ENCODE measurements around the gene CHAC2. TPM values are rescaled to one million over a fixed set of nuclear protein-coding genes. Genes with fewer than 3 reads are reported as not detected.
A peak's percentile ranks its signal among the peaks of the same experiment; 100 is the strongest.

CHAC2 gene
- total RNA-seq, 4 donors from 2014 or later: 1.6 to 3.6 (median 2.1) TPM

DNA sequence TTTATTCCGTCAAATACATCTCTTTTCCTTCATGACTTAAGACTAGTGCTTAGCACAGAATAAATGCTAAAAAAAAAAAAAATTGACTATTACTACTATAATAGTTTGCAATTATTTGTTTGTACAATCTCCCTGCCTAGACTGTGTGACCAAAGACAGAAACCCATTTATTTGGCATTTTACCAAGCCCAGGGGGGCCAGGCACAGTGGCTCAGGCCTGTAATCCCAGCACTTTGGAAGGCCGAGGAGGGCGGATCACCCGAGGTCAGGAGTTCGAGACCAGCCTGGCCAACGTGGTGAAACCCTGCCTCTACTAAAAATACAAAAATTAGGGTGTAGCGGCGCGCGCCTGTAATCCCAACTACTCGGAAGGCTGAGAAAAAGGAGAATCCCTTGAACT lies 17.8 kb downstream of the CHAC2 start:
- no peaks in the 10 kb centered on the region for H3K9me3 ChIP-seq
- no peak for ATAC-seq
- H3K4me1 ChIP-seq: peaks cover 3 to 71% (median 18%) of the 10 kb centered on the region in 3 donors
- no peaks in the 10 kb centered on the region for H3K27me3 ChIP-seq
- no peak for TF ChIP-seq POLR2AphosphoS5 (IDR thresholded peaks at IDR 0.05)
- TF ChIP-seq POLR2A (IDR thresholded peaks at IDR 0.05): no peak
- TF ChIP-seq, protein P1, sequence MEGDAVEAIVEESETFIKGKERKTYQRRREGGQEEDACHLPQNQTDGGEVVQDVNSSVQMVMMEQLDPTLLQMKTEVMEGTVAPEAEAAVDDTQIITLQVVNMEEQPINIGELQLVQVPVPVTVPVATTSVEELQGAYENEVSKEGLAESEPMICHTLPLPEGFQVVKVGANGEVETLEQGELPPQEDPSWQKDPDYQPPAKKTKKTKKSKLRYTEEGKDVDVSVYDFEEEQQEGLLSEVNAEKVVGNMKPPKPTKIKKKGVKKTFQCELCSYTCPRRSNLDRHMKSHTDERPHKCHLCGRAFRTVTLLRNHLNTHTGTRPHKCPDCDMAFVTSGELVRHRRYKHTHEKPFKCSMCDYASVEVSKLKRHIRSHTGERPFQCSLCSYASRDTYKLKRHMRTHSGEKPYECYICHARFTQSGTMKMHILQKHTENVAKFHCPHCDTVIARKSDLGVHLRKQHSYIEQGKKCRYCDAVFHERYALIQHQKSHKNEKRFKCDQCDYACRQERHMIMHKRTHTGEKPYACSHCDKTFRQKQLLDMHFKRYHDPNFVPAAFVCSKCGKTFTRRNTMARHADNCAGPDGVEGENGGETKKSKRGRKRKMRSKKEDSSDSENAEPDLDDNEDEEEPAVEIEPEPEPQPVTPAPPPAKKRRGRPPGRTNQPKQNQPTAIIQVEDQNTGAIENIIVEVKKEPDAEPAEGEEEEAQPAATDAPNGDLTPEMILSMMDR (IDR thresholded peaks at IDR 0.05): no peak
- TF ChIP-seq EP300 (IDR thresholded peaks at IDR 0.05): no peak
- no peak overlapping the region for H3K27ac ChIP-seq
- WGBS, 2 donors (ENCODE audit: low coverage in 1 of 2): 61 to 70% methylated on average over 7 to 10 of the region's 11 CpGs
- H3K36me3 ChIP-seq: peaks cover 0 to 4% of the 10 kb centered on the region in 2 donors
- peak overlapping the region; percentile 71 to 81 for H3K4me3 ChIP-seq

DNA sequence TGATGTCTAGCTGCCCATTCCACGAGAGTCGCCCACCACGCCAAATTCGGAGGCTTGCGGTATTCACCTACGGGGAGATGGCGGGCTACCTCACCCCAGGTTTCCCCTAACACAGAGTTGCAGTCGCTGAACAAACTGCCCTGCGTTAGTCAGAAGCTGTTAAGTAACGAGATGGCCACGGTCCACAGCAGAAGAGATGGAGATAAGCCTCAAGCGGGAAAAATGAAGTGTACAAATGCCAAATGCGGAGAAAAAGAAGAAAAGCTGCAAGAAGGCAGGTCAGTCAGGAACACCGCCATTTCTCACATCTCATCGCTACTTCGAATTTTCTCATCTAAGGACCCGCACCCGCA lies 18.7 kb downstream of the CHAC2 start:
- TF ChIP-seq, protein P1 (IDR thresholded peaks at IDR 0.05): no peak
- TF ChIP-seq POLR2AphosphoS5 (IDR thresholded peaks at IDR 0.05) (no peak), EP300 (IDR thresholded peaks at IDR 0.05) (no peak), POLR2A (IDR thresholded peaks at IDR 0.05) (no peak)
- Histone ChIP-seq H3K36me3 (peaks cover 0 to 1% of the 10 kb centered on the region in 2 donors), H3K27ac (peak overlapping the region; percentile 36 to 90 (median 87)), H3K4me3 (peak overlapping the region; percentile 71 to 81), H3K4me1 (peaks cover 3 to 71% (median 18%) of the 10 kb centered on the region in 3 donors), H3K9me3 (no peaks in the 10 kb centered on the region), H3K27me3 (no peaks in the 10 kb centered on the region)
- 1 to 2% methylated on average over 8 to 16 of the region's 18 CpGs for WGBS, 2 donors (ENCODE audit: low coverage in 1 of 2)
- peak; percentile 46 for ATAC-seq

DNA sequence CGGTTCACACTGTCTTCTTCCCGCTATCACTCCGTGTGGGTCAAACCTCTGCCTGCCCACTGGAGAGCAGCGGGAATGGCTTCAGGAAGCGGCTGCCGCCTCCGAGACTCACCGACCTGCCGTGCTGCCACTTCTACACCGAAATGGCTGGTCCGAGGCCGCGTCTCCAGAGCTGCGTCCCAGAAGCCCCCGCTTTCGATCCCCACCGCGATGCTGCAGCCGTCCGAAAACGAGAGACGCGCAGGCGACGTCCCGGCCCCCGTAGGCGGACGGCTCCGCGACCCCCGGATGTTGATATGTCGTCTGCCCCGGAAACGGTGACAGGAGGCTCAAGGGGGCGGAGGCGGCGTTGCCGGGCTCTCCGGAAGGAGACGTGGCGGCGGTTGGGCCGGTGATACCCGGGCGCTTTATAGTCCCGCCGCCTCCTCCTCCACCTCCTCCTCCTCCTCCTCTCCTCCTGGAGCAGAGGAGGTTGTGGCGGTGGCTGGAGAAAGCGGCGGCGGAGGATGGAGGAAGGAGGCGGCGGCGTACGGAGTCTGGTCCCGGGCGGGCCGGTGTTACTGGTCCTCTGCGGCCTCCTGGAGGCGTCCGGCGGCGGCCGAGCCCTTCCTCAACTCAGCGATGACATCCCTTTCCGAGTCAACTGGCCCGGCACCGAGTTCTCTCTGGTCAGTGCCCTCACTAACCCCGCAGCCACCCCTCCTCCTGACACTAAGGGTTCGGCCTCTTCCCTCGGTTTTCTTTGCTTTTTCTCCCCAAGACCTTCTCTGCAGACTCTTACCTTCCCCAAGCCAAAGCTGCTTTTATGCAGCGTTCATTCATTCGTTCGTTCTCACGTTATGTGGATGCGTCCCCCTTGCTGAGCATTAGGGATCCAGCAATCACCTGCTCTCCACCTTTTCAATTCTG lies 19.4 kb downstream of the CHAC2 start, which contains the start of the genes ASB3 and ERLEC1:
TSS of gene ASB3 (minus strand) at position 249 of the 909 bp plus-strand sequence. CDS start 21,381 bp downstream, outside the sequence.
TSS of gene ERLEC1 (plus strand) at position 340 of the 909 bp plus-strand sequence. CDS start at position 507, 167 bp downstream.
- Histone ChIP-seq H3K4me1 (peaks cover 3 to 66% (median 18%) of the 10 kb centered on the region in 3 donors), H3K36me3 (no peaks in the 10 kb centered on the region), H3K9me3 (no peaks in the 10 kb centered on the region), H3K4me3 (peak within 1 kb of the TSS; percentile 71 to 81), H3K27me3 (no peaks in the 10 kb centered on the region), H3K27ac (peak within 1 kb of the TSS; percentile 36 to 90 (median 87))
- peak; percentile 95 for ATAC-seq
- 0% methylated on average over 14 of the region's 77 CpGs; no CpG with 5 or more reads in 1 of the 2 donors for WGBS, 2 donors (ENCODE audit: low coverage in 1 of 2)
- TF ChIP-seq, protein P1 (IDR thresholded peaks at IDR 0.05): peak in 1 of 4 experiments; percentile 39
- TF ChIP-seq POLR2AphosphoS5 (IDR thresholded peaks at IDR 0.05) (peak; percentile 88), POLR2A (IDR thresholded peaks at IDR 0.05) (peak; percentile 61 to 65), EP300 (IDR thresholded peaks at IDR 0.05) (no peak)

DNA sequence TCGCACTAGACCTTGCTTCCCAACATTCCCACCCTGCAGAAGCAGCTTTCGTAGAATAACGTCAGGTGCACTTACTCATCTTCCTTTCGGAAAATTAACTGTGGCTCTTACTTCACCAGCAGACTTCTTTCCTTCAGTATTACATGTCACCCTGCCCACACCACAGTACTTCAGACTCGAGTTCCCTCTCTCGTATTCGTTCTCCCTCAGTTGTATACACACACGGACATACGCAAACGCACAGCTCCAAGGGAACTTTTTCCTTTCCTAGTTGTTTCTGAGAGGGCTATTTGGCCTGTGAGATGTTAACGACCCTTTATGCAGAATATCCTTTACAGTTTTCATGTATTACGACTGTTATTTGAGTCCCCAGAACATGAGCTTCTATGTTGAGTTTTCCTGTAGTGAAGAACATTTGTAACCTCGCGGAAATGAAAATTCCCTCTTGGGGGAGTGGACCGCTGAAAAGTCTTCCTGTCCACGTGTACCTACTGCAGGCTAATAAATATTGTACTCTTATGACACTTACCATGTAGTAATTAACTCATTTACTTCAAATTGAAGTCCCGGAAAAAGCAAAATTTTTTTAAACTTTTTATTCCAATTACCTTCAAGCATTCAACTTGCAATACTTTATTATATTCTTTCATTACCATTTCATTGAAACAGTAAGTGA lies 20.1 kb downstream of the CHAC2 start:
- H3K27ac ChIP-seq: peak overlapping the region; percentile 36 to 90 (median 87)
- H3K4me1 ChIP-seq: peaks cover 3 to 58% (median 18%) of the 10 kb centered on the region in 3 donors
- WGBS, 2 donors (ENCODE audit: low coverage in 1 of 2): 4 to 7% methylated on average over 14 to 17 of the region's 17 CpGs
- no peaks in the 10 kb centered on the region for H3K36me3 ChIP-seq
- H3K4me3 ChIP-seq: peak overlapping the region; percentile 71 to 81
- no peaks in the 10 kb centered on the region for H3K27me3 ChIP-seq
- TF ChIP-seq POLR2AphosphoS5 (IDR thresholded peaks at IDR 0.05) (no peak), POLR2A (IDR thresholded peaks at IDR 0.05) (no peak), EP300 (IDR thresholded peaks at IDR 0.05) (no peak)
- TF ChIP-seq, protein P1 (IDR thresholded peaks at IDR 0.05): no peak
- H3K9me3 ChIP-seq: no peaks in the 10 kb centered on the region
- no peak for ATAC-seq
